GM18526 (cell line): ENCODE results near the gene MAGEA2B.
"Not testable (repeated sequence)": the region's sequence is repeated elsewhere in the genome, so short reads cannot be mapped to it uniquely, and the experiment has no call there.

Source experiments
- POLR2A ChIP-seq: IDR thresholded peaks from 3 replicates; pipeline ENCODE4 v1.6.1; 2011; ENCODE audit not compliant: insufficient read length; ENCODE audit errors: extremely low read depth

The MAGEA2B gene, protein sequence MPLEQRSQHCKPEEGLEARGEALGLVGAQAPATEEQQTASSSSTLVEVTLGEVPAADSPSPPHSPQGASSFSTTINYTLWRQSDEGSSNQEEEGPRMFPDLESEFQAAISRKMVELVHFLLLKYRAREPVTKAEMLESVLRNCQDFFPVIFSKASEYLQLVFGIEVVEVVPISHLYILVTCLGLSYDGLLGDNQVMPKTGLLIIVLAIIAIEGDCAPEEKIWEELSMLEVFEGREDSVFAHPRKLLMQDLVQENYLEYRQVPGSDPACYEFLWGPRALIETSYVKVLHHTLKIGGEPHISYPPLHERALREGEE

DNA sequence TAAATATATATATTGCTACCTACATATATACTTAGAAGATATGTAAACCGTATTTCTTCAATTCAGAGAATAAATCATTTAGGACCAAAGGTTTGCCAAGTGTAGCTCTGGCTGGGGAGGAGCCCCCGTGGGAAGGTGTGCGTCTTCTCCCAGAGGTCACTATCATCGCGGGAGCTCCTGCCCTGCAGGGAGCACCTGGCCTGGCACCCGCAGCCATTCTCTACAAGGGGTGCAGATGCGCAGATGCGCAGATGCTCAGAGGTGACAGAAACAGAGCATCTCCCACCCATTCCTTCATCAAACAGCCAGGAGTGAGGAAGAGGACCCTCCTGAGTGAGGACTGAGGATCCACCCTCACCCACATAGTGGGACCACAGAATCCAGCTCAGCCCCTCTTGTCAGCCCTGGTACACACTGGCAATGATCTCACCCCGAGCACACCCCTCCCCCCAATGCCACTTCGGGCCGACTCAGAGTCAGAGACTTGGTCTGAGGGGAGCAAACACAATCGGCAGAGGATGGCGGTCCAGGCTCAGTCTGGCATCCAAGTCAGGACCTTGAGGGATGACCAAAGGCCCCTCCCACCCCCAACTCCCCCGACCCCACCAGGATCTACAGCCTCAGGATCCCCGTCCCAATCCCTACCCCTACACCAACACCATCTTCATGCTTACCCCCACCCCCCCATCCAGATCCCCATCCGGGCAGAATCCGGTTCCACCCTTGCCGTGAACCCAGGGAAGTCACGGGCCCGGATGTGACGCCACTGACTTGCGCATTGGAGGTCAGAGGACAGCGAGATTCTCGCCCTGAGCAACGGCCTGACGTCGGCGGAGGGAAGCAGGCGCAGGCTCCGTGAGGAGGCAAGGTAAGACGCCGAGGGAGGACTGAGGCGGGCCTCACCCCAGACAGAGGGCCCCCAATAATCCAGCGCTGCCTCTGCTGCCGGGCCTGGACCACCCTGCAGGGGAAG, at the start of gene MAGEA2B:
Gene MAGEA2B, plus strand, starts transcription at position 814 of the 973 bp plus-strand sequence. CDS start 2,479 bp downstream, outside the sequence.
- TF ChIP-seq POLR2A: not testable (repeated sequence)

DNA sequence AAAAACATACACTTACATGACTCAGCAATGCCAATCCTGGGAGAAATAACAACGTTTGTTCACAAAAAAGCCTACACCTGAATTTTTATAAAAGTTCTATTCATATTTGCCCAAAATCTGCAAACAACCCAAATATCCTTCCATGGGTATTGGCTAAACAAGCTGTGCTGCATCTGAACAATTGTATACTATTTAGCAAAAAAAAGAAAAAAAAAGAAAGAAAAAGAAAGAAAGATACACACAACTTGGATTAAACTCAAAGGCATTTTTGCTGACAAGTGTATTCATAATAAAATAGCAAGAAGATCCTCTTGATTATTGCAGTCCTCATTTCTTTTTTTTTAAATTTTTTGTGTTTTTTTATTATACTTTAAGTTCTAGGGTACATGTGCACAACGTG, 40.3 kb upstream of the MAGEA2B start:
- TF ChIP-seq POLR2A: no peak

DNA sequence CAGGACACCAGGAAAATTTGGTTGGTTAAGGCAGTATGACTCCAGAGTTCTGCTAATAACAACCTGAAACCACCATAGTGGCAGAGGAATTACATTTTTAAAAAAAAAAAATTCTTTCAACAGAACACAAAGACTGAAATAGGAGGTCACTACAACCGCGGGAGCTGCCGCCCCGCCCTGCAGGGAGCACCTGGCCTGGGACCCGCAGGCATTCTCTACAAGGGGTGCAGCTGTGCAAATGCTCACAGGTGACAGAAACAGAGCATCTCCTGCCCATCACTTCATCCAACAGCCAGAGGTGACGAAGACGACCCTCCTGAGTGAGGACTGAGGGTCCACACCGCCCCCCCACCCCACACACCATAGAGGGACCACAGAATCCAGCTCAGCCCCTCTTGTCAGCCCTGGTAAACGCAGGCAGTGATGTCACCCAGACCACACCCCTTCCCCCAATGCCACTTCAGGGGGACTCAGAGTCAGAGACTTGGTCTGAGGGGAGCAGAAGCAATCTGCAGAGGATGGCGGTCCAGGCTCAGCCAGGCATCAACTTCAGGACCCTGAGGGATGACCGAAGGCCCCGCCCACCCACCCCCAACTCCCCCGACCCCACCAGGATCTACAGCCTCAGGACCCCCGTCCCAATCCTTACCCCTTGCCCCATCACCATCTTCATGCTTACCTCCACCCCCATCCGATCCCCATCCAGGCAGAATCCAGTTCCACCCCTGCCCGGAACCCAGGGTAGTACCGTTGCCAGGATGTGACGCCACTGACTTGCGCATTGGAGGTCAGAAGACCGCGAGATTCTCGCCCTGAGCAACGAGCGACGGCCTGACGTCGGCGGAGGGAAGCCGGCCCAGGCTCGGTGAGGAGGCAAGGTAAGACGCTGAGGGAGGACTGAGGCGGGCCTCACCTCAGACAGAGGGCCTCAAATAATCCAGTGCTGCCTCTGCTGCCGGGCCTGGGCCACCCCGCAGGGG, 16.2 kb upstream of the MAGEA2B start, which contains the start of gene MAGEA3:
Gene MAGEA3, plus strand, starts transcription at position 843 of the 980 bp plus-strand sequence. CDS start 2,039 bp downstream, outside the sequence.
- not testable (repeated sequence) for TF ChIP-seq POLR2A

DNA sequence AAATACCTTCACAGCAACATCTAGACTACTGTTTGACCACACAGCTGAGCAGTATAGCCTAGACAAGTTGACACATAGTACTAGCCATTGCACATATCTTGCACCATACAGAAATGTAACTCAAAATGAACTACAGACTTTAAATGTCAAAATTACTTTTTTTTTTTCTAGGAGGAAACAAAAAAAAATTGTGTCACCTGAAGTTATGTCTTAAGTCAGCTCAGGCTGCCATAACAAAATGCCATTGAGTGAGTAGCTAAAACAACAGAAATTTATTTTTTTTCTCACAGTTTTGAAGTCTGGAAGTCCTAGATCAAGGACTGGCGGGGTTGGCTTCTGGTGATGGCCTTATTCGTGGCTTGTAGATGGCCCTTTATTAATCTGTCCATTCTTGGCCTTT, 5.3 kb upstream of the MAGEA2B start, which contains the start of gene CSAG2:
Gene CSAG2, minus strand, starts transcription at position 101 of the 400 bp plus-strand sequence. CDS start 161 bp downstream, outside the sequence.
- TF ChIP-seq POLR2A: not testable (repeated sequence)

DNA sequence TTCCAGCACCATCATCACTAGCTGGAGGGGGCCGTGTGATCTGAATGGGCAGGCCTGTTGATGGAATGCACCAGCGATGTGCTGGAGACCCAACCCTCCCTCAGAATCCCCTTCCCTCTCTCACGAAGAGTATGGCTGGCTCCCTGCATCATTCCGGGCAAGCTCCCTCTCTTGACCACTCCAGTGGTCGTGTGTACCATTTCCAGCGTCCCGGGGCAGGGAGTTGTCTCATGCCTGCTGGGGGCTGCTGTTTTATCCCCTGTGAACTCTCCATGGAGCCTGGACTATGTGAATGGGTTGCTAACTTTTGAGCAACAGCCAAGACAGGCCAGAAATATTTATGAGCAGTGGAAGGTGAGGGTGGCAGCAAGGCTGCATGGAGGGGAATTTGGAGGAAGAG, 11.0 kb downstream of the MAGEA2B start:
- TF ChIP-seq POLR2A: no peak

DNA sequence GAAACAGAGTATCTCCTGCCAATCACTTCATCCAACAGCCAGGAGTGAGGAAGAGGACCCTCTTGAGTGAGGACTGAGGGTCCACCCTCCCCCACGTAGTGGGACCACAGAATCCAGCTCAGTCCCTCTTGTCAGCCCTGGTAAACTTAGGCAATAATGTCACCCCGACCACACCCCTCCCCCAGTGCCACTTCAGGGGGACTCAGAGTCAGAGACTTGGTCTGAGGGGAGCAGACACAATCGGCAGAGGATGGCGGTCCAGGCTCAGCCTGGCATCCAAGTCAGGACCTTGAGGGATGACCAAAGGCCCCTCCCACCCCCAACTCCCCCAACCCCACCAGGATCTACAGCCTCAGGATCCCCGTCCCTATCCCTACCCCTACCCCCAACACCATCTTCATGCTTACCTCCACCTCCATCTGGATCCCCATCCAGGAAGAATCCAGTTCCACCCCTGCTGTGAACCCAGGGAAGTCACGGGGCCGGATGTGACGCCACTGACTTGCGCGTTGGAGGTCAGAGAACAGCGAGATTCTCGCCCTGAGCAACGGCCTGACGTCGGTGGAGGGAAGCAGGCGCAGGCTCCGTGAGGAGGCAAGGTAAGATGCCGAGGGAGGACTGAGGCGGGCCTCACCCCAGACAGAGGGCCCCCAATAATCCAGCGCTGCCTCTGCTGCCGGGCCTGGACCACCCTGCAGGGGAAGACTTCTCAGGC, 19.0 kb downstream of the MAGEA2B start, which contains the start of the genes CSAG1 and MAGEA12:
Gene CSAG1, minus strand, starts transcription at position 461 of the 715 bp plus-strand sequence. CDS start 1,261 bp downstream, outside the sequence.
Gene MAGEA12, plus strand, starts transcription at position 497 of the 715 bp plus-strand sequence. CDS start 2,405 bp downstream, outside the sequence.
- no peak for TF ChIP-seq POLR2A

DNA sequence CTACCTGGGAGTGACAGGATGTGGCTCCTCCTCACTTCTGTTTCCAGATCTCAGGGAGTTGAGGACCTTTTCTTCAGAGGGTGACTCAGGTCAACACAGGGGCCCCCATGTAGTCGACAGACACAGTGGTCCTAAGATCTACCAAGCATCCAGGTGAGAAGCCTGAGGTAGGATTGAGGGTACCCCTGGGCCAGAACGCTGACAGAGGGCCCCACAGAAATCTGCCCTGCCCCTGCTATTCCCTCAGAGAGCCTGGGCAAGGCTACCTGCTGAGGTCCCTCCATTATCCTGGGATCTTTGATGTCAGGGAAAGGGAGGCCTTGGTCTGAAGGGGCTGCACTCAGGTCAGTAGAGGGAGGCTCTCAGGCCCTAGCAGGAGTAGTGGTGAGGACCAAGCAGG, 20.7 kb downstream of the MAGEA2B start:
- TF ChIP-seq POLR2A: no peak

DNA sequence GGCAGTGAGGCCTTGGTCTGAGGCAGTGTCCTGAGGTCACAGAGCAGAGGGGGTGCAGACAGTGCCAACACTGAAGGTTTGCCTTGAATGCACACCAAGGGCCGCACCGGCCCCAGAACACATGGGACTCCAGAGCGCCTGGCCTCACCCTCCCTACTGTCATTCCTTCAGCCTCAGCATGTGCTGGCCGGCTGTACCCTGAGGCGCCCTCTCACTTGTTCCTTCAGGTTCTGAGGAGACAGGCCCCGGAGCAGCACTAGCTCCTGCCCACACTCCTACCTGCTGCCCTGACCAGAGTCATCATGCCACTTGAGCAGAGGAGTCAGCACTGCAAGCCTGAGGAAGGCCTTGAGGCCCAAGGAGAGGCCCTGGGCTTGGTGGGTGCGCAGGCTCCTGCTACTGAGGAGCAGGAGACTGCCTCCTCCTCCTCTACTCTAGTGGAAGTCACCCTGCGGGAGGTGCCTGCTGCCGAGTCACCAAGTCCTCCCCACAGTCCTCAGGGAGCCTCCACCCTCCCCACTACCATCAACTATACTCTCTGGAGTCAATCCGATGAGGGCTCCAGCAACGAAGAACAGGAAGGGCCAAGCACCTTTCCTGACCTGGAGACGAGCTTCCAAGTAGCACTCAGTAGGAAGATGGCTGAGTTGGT, 21.6 kb downstream of the MAGEA2B start:
- TF ChIP-seq POLR2A: no peak

DNA sequence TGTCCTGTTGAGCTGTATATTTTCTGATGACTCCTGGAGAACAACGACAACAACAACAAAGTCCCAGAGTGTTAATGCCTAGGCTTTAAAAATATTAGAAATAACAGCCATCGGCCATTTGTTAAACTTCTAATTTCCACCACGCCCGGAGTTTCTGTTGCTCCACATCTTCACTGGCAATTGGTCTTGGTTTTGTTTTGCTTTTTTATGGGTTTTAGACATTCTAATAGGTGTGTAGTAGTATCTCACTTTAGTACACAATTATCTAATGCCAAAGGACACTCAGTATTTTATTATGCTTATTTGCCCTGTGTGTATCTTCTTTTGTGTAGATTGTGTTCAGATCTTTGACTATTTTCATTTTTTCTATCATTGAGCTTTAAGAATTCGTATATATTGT, 24.1 kb downstream of the MAGEA2B start:
- TF ChIP-seq POLR2A: no peak

DNA sequence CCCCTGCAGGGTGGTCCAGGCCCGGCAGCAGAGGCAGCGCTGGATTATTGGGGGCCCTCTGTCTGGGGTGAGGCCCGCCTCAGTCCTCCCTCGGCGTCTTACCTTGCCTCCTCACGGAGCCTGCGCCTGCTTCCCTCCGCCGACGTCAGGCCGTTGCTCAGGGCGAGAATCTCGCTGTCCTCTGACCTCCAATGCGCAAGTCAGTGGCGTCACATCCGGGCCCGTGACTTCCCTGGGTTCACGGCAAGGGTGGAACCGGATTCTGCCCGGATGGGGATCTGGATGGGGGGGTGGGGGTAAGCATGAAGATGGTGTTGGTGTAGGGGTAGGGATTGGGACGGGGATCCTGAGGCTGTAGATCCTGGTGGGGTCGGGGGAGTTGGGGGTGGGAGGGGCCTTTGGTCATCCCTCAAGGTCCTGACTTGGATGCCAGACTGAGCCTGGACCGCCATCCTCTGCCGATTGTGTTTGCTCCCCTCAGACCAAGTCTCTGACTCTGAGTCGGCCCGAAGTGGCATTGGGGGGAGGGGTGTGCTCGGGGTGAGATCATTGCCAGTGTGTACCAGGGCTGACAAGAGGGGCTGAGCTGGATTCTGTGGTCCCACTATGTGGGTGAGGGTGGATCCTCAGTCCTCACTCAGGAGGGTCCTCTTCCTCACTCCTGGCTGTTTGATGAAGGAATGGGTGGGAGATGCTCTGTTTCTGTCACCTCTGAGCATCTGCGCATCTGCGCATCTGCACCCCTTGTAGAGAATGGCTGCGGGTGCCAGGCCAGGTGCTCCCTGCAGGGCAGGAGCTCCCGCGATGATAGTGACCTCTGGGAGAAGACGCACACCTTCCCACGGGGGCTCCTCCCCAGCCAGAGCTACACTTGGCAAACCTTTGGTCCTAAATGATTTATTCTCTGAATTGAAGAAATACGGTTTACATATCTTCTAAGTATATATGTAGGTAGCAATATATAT, 39.5 kb downstream of the MAGEA2B start, which contains the start of gene MAGEA2:
Gene MAGEA2, minus strand, starts transcription at position 157 of the 965 bp plus-strand sequence. CDS start 2,479 bp downstream, outside the sequence.
- not testable (repeated sequence) for TF ChIP-seq POLR2A

DNA sequence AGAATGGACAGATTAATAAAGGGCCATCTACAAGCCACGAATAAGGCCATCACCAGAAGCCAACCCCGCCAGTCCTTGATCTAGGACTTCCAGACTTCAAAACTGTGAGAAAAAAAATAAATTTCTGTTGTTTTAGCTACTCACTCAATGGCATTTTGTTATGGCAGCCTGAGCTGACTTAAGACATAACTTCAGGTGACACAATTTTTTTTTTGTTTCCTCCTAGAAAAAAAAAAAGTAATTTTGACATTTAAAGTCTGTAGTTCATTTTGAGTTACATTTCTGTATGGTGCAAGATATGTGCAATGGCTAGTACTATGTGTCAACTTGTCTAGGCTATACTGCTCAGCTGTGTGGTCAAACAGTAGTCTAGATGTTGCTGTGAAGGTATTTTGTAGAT, 44.5 kb downstream of the MAGEA2B start, which contains the start of gene CSAG3:
Gene CSAG3, plus strand, starts transcription at position 301 of the 400 bp plus-strand sequence.
- not testable (repeated sequence) for TF ChIP-seq POLR2A
